IMR-90 (cell line): ENCODE measurements around the gene RHOBTB3.

Experiments used
- CEBPB ChIP-seq: IDR thresholded peaks from 2 replicates; pipeline ENCODE4 v1.6.1; 2012; ENCODE audit warnings: low read depth, low read length, improper control_type of control experiment
- CHD1 ChIP-seq: IDR thresholded peaks from 2 replicates; pipeline ENCODE4 v1.6.1; 2012; ENCODE audit warnings: low read depth, low read length, improper control_type of control experiment
- CTCF ChIP-seq: conservative IDR thresholded peaks from 2 replicates; pipeline ENCODE4 v1.5.1; 2012; ENCODE audit warnings: mild to moderate bottlenecking, low read depth, low read length, improper control_type of control experiment
- FOS ChIP-seq: fragments of 150-350 bp; IDR thresholded peaks from 2 replicates; pipeline ENCODE4 v1.6.1; 2016; ENCODE audit warnings: low read depth, low read length
- MAFK ChIP-seq: IDR thresholded peaks from 2 replicates; pipeline ENCODE4 v1.6.1; 2012; ENCODE audit warnings: low read depth, low read length, improper control_type of control experiment
- MAZ ChIP-seq: IDR thresholded peaks from 2 replicates; pipeline ENCODE4 v1.6.1; 2012; ENCODE audit warnings: low read depth, mild to moderate bottlenecking, low read length, improper control_type of control experiment, moderate library complexity, borderline replicate concordance
- MXI1 ChIP-seq: IDR thresholded peaks from 2 replicates; pipeline ENCODE4 v1.6.1; 2012; ENCODE audit warnings: low read depth, mild to moderate bottlenecking, low read length, moderate library complexity, borderline replicate concordance
- NFE2L2 ChIP-seq: fragments of 150-350 bp; IDR thresholded peaks from 2 replicates; pipeline ENCODE4 v1.6.1; 2016; ENCODE audit warnings: low read depth, mild to moderate bottlenecking, low read length
- POLR2A ChIP-seq: IDR thresholded peaks from 2 replicates; pipeline ENCODE4 v1.6.1; 2012; ENCODE audit warnings: mild to moderate bottlenecking, low read depth, low read length
- RAD21 ChIP-seq: IDR thresholded peaks from 2 replicates; pipeline ENCODE4 v1.6.1; 2012; ENCODE audit warnings: low read length, improper control_type of control experiment
- RFX5 ChIP-seq: IDR thresholded peaks from 2 replicates; pipeline ENCODE4 v1.8.0; 2012; ENCODE audit warnings: low read depth, mild to moderate bottlenecking, low read length, moderate library complexity
- SMC3 ChIP-seq: fragments of 150-350 bp; IDR thresholded peaks from 2 replicates; pipeline ENCODE4 v1.6.1; 2016; ENCODE audit warnings: low read depth, mild to moderate bottlenecking, antibody characterized with exemption, low read length, moderate library complexity
- USF2 ChIP-seq: fragments of 150-350 bp; IDR thresholded peaks from 2 replicates; pipeline ENCODE4 v1.6.1; 2017; ENCODE audit warnings: mild to moderate bottlenecking, antibody characterized with exemption, low read length, low read depth

- no peak for TF ChIP-seq CTCF
- TF ChIP-seq POLR2A = no peak
- TF ChIP-seq RAD21 = no peak
- no peak for TF ChIP-seq USF2
- no peak for TF ChIP-seq CEBPB
- TF ChIP-seq CHD1 = no peak
- no peak for TF ChIP-seq MXI1
- no peak for TF ChIP-seq RFX5
- TF ChIP-seq MAFK = no peak
- no peak for TF ChIP-seq FOS
- TF ChIP-seq SMC3 = no peak
- no peak for TF ChIP-seq MAZ
- no peak for TF ChIP-seq NFE2L2
Measured at GRCh38 chr5:95845391-95845790, 114.3 kb downstream of the RHOBTB3 start.
